ENCODE data around the gene EPB41L1. TPM values are rescaled to one million over a fixed set of nuclear protein-coding genes. Genes with fewer than 3 reads are reported as not detected.

EPB41L1 gene
- total RNA-seq, 1 donor from 2014 or later: 30.6 TPM

DNA sequence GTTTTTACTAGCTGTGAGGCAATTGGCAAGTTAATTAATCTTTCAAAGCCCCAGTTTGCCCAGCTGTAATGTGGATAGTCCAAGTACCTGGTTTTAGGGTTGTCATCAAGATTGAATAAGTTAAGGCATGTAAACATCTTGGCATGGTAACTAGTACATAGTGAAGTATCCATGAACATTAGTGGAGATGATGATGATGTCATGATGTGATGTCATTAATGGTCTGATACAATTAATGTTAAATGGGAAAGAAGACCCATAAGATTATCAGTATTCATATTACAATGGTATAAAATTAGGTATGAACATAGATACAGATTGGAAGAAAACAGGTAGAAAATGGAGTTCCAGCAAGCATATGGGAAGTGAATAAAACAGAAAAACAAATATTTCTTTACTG lies 5.3 kb downstream of the EPB41L1 start:
- H3K27ac Mint-ChIP-seq (ENCODE audit: unreplicated experiment): no peak overlapping the region
- DNase-seq (ENCODE audit: low read depth, low spot score): no peak
- H3K4me3 Mint-ChIP-seq: no peak overlapping the region
- no peaks in the 10 kb centered on the region for H3K36me3 Mint-ChIP-seq (ENCODE audit: low read depth)
- H3K27me3 Mint-ChIP-seq (ENCODE audit: low read depth): peaks cover 9% of the 10 kb centered on the region
- no peaks in the 10 kb centered on the region for H3K9me3 Mint-ChIP-seq
- peaks cover 19% of the 10 kb centered on the region for H3K4me1 Mint-ChIP-seq
- TF ChIP-seq, protein P1, sequence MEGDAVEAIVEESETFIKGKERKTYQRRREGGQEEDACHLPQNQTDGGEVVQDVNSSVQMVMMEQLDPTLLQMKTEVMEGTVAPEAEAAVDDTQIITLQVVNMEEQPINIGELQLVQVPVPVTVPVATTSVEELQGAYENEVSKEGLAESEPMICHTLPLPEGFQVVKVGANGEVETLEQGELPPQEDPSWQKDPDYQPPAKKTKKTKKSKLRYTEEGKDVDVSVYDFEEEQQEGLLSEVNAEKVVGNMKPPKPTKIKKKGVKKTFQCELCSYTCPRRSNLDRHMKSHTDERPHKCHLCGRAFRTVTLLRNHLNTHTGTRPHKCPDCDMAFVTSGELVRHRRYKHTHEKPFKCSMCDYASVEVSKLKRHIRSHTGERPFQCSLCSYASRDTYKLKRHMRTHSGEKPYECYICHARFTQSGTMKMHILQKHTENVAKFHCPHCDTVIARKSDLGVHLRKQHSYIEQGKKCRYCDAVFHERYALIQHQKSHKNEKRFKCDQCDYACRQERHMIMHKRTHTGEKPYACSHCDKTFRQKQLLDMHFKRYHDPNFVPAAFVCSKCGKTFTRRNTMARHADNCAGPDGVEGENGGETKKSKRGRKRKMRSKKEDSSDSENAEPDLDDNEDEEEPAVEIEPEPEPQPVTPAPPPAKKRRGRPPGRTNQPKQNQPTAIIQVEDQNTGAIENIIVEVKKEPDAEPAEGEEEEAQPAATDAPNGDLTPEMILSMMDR (conservative IDR thresholded peaks at IDR 0.05): no peak

DNA sequence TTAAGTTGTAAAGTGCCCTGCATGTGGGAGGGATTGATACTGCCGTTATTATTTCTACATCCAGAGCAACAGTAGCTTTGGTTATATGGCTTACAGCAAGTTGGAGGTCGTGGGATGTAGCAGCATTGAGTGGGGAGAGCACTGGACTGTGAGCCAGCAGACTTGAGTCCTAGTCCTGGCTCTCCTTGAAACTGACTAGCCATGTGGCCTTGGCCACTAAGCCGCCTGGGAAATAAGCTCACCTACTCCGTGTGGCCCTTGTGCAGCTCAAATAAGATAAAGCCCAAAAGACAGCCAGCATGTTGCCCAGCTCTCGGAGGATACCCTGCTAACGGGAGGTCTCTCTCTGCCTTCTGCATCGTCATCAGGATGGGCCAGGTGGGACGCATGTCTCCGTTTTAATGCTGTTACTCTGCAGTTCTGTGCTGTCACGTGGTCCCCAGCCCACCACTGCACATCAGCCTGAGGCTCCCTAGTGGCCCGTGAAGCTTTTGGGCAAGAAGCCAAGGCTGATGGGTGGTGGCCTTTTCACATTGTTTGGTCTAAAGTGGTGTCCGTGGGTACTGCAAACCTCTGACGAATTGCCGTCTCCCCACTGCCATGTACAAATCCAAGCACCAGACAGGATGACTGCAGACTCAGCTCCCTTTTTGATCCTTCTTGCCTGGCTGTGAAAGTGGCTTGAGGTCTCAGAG lies 7.9 kb downstream of the EPB41L1 start:
- Mint-ChIP-seq H3K4me1 (peaks cover 6% of the 10 kb centered on the region), H3K4me3 (no peak overlapping the region), H3K27me3 (ENCODE audit: low read depth) (no peaks in the 10 kb centered on the region), H3K36me3 (ENCODE audit: low read depth) (no peaks in the 10 kb centered on the region), H3K27ac (ENCODE audit: unreplicated experiment) (no peak overlapping the region), H3K9me3 (no peaks in the 10 kb centered on the region)
- TF ChIP-seq, protein P1 (conservative IDR thresholded peaks at IDR 0.05): no peak
- no peak for DNase-seq (ENCODE audit: low read depth, low spot score)

DNA sequence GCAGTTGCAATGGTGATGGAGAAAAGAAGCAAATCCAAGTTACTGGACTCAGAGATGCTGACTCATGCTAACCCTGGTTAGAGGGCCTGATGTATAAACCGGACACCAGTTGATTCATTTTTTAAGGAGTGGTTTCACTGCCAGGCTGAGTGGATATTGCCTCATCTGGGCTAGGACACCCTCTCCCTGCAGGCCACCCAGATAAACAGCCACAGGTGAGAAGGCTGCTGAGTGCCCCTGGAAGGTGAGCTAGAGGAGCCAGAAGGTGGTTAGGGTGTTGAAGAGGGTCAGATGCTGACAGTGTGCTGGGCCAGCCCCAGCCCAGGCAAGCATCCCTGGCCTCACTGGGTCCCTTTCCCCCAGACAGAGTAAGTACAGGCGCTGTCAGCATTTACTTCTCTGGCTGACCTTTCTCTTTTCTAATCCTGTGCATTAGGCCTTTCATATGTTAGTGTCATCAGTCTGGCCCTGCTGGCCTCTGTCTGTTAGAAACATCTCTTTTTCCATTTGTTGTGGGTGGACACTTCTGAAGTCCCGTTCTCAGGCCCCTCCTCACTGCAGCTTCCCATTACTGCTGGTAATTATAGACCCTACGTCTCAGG lies 13.5 kb downstream of the EPB41L1 start:
- no peaks in the 10 kb centered on the region for H3K36me3 Mint-ChIP-seq (ENCODE audit: low read depth)

DNA sequence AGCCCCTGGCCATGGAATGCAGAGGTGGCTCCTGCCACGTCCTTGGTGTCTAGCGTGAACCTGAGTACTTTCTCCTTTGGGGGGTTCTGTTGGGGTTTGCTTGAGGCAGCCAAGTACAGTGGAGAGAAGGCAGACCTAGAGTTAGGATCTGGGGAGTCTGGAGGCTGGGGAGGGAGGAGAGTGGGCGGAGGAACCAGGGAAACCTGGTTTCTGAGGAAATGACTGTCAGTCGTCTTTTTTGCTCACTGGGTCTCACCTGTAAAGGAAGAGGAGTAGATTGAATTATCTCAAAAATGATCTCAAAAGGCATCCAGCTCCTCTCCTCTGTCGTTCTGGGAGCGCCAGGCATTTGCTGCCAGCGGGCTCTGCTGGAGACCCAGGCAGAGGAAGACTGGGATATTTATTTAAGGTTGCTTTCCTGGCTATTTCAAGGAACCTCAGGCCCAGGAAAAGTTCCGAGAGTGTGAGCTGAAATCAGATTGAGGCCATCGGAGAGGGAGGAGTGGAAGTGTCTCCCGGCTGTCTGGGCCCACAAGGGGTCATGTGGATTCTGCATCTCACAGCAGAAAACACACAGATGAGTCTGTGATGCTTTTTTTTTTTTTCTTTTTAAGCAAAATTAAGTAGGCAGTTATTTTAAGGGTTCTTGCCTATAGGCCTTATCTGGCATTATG lies 16.1 kb downstream of the EPB41L1 start:
- H3K27me3 Mint-ChIP-seq (ENCODE audit: low read depth): peaks cover 18% of the 10 kb centered on the region
- DNase-seq (ENCODE audit: low read depth, low spot score): no peak
- H3K27ac Mint-ChIP-seq (ENCODE audit: unreplicated experiment): peak overlapping the region; percentile 50
- H3K36me3 Mint-ChIP-seq (ENCODE audit: low read depth): no peaks in the 10 kb centered on the region
- TF ChIP-seq, protein P1 (conservative IDR thresholded peaks at IDR 0.05): no peak
- H3K9me3 Mint-ChIP-seq: no peaks in the 10 kb centered on the region
- peaks cover 58% of the 10 kb centered on the region for H3K4me1 Mint-ChIP-seq
- no peak overlapping the region for H3K4me3 Mint-ChIP-seq

More for the DNA sequence above, 13.5 kb downstream of the EPB41L1 start:
- Mint-ChIP-seq H3K4me3 (no peak overlapping the region), H3K9me3 (no peaks in the 10 kb centered on the region), H3K4me1 (peaks cover 37% of the 10 kb centered on the region), H3K27ac (ENCODE audit: unreplicated experiment) (peak overlapping the region; percentile 12), H3K27me3 (ENCODE audit: low read depth) (peaks cover 8% of the 10 kb centered on the region)
- no peak for DNase-seq (ENCODE audit: low read depth, low spot score)
- TF ChIP-seq, protein P1 (conservative IDR thresholded peaks at IDR 0.05): no peak

DNA sequence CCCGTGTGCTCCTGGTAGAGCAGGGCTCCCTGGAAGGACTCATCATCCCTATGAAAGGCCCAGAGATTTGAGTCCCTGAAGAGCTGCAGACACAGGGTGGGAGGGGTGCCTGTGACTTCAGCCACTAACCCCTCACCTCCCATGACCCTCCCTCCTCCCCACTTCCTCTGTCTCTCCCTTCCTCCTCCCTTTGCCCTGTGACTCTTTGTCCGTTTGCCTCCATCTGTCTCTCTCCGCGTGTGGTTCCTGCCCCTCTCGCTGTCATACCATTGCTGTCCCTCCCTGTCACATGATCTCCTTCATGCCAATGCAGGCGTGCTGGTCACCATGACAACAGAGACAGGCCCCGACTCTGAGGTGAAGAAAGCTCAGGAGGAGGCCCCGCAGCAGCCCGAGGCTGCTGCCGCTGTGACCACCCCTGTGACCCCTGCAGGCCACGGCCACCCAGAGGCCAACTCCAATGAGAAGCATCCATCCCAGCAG lies 19.0 kb downstream of the EPB41L1 start:
- Mint-ChIP-seq H3K9me3 (no peaks in the 10 kb centered on the region), H3K4me3 (peak overlapping the region; percentile 43), H3K27ac (ENCODE audit: unreplicated experiment) (peak overlapping the region; percentile 51), H3K4me1 (peaks cover 56% of the 10 kb centered on the region), H3K36me3 (ENCODE audit: low read depth) (no peaks in the 10 kb centered on the region), H3K27me3 (ENCODE audit: low read depth) (peaks cover 18% of the 10 kb centered on the region)
- TF ChIP-seq, protein P1 (conservative IDR thresholded peaks at IDR 0.05): no peak
- DNase-seq (ENCODE audit: low read depth, low spot score): peak; percentile 82
